OCI-M1 (cell line): ENCODE measurements around the gene PET100.

Experiments
- DNase-seq: peaks from one replicate; lab custom pipeline; 2025; lab: John Stamatoyannopoulos, UW

PET100 gene

GRCh38 chr19:7629347-7630054 lies at the start of gene PET100, which contains the start of gene XAB2:
TSS of gene PET100 (plus strand) at chr19:7629793. CDS start at chr19:7629834, 41 bp downstream.
TSS of gene XAB2 (minus strand) at chr19:7629545. CDS start at chr19:7629527, 18 bp downstream.
- peak; percentile 96 for DNase-seq

GRCh38 chr19:7582446-7582845 lies 47.1 kb upstream of the PET100 start:
- DNase-seq, result no peak

- DNase-seq, result no peak
Measured at GRCh38 chr19:7589822-7590221, 39.8 kb upstream of the PET100 start.

- no peak for DNase-seq
Measured at GRCh38 chr19:7590256-7590655, 39.3 kb upstream of the PET100 start.

- no peak for DNase-seq
Measured at GRCh38 chr19:7595466-7596133, 34.0 kb upstream of the PET100 start, which contains the start of gene CAMSAP3. TSS of gene CAMSAP3 (plus strand) at chr19:7595863. CDS start at chr19:7596003, 140 bp downstream.

- DNase-seq, result no peak
Measured at GRCh38 chr19:7596211-7596937, 33.2 kb upstream of the PET100 start.

- no peak for DNase-seq
Measured at GRCh38 chr19:7597689-7598088, 31.9 kb upstream of the PET100 start.

- DNase-seq, result no peak
Measured at GRCh38 chr19:7598180-7598579, 31.4 kb upstream of the PET100 start.

GRCh38 chr19:7600721-7601120 lies 28.9 kb upstream of the PET100 start:
- DNase-seq, result no peak

GRCh38 chr19:7602240-7602934 lies 27.2 kb upstream of the PET100 start:
- DNase-seq, result peak; percentile 3

GRCh38 chr19:7602935-7603497 lies 26.6 kb upstream of the PET100 start:
- DNase-seq, result no peak

- DNase-seq, result peak; percentile 38
Measured at GRCh38 chr19:7603919-7604318, 25.7 kb upstream of the PET100 start.

GRCh38 chr19:7605490-7606222 lies 23.9 kb upstream of the PET100 start:
- DNase-seq, result peak; percentile 85

- DNase-seq, result no peak
Measured at GRCh38 chr19:7606289-7606688, 23.3 kb upstream of the PET100 start.

GRCh38 chr19:7607212-7607873 lies 22.2 kb upstream of the PET100 start:
- no peak for DNase-seq

- DNase-seq, result no peak
Measured at GRCh38 chr19:7607874-7608560, 21.6 kb upstream of the PET100 start.

- no peak for DNase-seq
Measured at GRCh38 chr19:7610491-7611240, 18.9 kb upstream of the PET100 start.

GRCh38 chr19:7611541-7612279 lies 17.9 kb upstream of the PET100 start:
- DNase-seq, result no peak
